ENCODE measurements around the gene DAB1.

The DAB1 gene

GRCh38 chr1:56967355-56967754, 456.5 kb downstream of the DAB1 start:
- no peaks in the 10 kb centered on the region for H3K9me3 ChIP-seq (ENCODE audit: low read length)
- H3K9me2 ChIP-seq (ENCODE audit: low read depth, low read length) = no peaks in the 10 kb centered on the region
- TF ChIP-seq EZH2 (IDR thresholded peaks at IDR 0.05; ENCODE audit: borderline replicate concordance, low read length) = no peak
- TF ChIP-seq, protein P1, sequence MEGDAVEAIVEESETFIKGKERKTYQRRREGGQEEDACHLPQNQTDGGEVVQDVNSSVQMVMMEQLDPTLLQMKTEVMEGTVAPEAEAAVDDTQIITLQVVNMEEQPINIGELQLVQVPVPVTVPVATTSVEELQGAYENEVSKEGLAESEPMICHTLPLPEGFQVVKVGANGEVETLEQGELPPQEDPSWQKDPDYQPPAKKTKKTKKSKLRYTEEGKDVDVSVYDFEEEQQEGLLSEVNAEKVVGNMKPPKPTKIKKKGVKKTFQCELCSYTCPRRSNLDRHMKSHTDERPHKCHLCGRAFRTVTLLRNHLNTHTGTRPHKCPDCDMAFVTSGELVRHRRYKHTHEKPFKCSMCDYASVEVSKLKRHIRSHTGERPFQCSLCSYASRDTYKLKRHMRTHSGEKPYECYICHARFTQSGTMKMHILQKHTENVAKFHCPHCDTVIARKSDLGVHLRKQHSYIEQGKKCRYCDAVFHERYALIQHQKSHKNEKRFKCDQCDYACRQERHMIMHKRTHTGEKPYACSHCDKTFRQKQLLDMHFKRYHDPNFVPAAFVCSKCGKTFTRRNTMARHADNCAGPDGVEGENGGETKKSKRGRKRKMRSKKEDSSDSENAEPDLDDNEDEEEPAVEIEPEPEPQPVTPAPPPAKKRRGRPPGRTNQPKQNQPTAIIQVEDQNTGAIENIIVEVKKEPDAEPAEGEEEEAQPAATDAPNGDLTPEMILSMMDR (IDR thresholded peaks at IDR 0.05; ENCODE audit: low read length) = no peak
- H3K79me2 ChIP-seq (ENCODE audit: insufficient read depth, low read length) = no peaks in the 10 kb centered on the region
- H3K9ac ChIP-seq (ENCODE audit: low read length) = no peak overlapping the region
- H4K20me1 ChIP-seq (ENCODE audit: insufficient read depth, low read length) = no peaks in the 10 kb centered on the region
- no peaks in the 10 kb centered on the region for H3K36me3 ChIP-seq (ENCODE audit: insufficient read depth, low read length)
- H3K27me3 ChIP-seq (ENCODE audit: insufficient read depth, low read length) = no peaks in the 10 kb centered on the region
- H3K4me3 ChIP-seq (ENCODE audit: low read depth, low read length, poor library complexity, severe bottlenecking) = no peak overlapping the region
- no peak overlapping the region for H3K27ac ChIP-seq (ENCODE audit: low read depth, low read length, poor library complexity, severe bottlenecking)
- H2AFZ ChIP-seq (ENCODE audit: low read length) = no peak overlapping the region
- no peak overlapping the region for H3K4me2 ChIP-seq (ENCODE audit: low read length)
- no peaks in the 10 kb centered on the region for H3K4me1 ChIP-seq (ENCODE audit: insufficient read depth, low read length, severe bottlenecking)
- no peaks in the 10 kb centered on the region for H3F3A ChIP-seq (ENCODE audit: insufficient read depth, low read length)

- H3K4me1 ChIP-seq (ENCODE audit: insufficient read depth, low read length, severe bottlenecking) = no peaks in the 10 kb centered on the region
- no peaks in the 10 kb centered on the region for H3F3A ChIP-seq (ENCODE audit: insufficient read depth, low read length)
- no peak overlapping the region for H3K27ac ChIP-seq (ENCODE audit: low read depth, low read length, poor library complexity, severe bottlenecking)
- no peaks in the 10 kb centered on the region for H4K20me1 ChIP-seq (ENCODE audit: insufficient read depth, low read length)
- H3K36me3 ChIP-seq (ENCODE audit: insufficient read depth, low read length) = no peaks in the 10 kb centered on the region
- H3K4me2 ChIP-seq (ENCODE audit: low read length) = no peak overlapping the region
- no peak overlapping the region for H3K9ac ChIP-seq (ENCODE audit: low read length)
- TF ChIP-seq EZH2 (IDR thresholded peaks at IDR 0.05; ENCODE audit: borderline replicate concordance, low read length) = no peak
- TF ChIP-seq, protein P1 (IDR thresholded peaks at IDR 0.05; ENCODE audit: low read length) = no peak
- no peak overlapping the region for H2AFZ ChIP-seq (ENCODE audit: low read length)
- no peak overlapping the region for H3K4me3 ChIP-seq (ENCODE audit: low read depth, low read length, poor library complexity, severe bottlenecking)
- H3K79me2 ChIP-seq (ENCODE audit: insufficient read depth, low read length) = no peaks in the 10 kb centered on the region
- H3K9me3 ChIP-seq (ENCODE audit: low read length) = no peaks in the 10 kb centered on the region
- H3K9me2 ChIP-seq (ENCODE audit: low read depth, low read length) = no peaks in the 10 kb centered on the region
- no peaks in the 10 kb centered on the region for H3K27me3 ChIP-seq (ENCODE audit: insufficient read depth, low read length)
These were observed 457.2 kb downstream of the DAB1 start for GRCh38 chr1:56966698-56966999.

DNA sequence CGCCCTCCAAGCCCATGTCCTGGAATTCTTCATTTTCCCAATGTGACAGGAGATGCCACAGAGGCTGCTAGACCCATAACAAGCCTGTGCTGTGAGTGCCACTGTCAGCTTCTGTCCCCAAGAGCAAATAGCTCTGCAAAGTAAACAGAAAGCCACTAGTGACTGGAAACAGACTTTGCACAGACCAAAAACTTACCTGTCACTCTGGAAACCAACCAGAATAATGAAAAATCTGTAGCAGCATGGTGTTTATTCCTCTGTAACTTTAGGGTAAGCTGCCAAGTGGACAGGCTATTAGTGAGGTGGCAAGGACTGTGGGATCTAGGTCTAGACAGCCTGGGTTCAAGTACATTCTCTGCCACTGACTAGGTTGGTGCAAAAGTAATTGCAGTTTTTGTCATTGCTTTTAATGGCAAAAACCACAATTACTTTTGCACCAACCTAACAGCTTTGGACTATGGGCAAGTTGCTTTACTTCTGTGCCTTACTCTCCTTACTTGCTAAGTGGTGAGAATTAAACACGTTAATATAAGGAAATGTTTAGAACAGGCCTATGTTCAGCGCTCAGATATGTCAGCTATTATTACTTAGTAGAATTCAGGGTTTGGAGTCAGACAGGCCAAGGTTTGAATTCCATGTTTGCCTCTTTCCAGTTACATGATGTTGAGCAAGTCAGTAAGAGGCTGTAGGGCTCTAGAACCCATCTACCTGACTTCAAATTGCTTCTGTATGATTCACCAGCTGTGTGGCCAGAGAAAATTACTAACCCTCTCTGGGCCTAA, 457.8 kb downstream of the DAB1 start, which contains the start of gene C8B:
C8B (minus strand) TSS at position 100 of the 782 bp plus-strand sequence; CDS start at position 33, 67 bp downstream.
- H3K36me3 ChIP-seq (ENCODE audit: insufficient read depth, low read length) = no peaks in the 10 kb centered on the region

More for the DNA sequence above, 457.8 kb downstream of the DAB1 start, which contains the start of gene C8B:
- Histone ChIP-seq H3K27ac (ENCODE audit: low read depth, low read length, poor library complexity, severe bottlenecking) (no peak within 1 kb of the TSS), H3K4me3 (ENCODE audit: low read depth, low read length, poor library complexity, severe bottlenecking) (no peak within 1 kb of the TSS), H3K9me3 (ENCODE audit: low read length) (no peaks in the 10 kb centered on the region), H2AFZ (ENCODE audit: low read length) (no peak within 1 kb of the TSS), H3K79me2 (ENCODE audit: insufficient read depth, low read length) (no peaks in the 10 kb centered on the region), H3K9ac (ENCODE audit: low read length) (no peak within 1 kb of the TSS), H3K9me2 (ENCODE audit: low read depth, low read length) (no peaks in the 10 kb centered on the region), H3K27me3 (ENCODE audit: insufficient read depth, low read length) (no peaks in the 10 kb centered on the region), H3K4me1 (ENCODE audit: insufficient read depth, low read length, severe bottlenecking) (no peaks in the 10 kb centered on the region), H3K4me2 (ENCODE audit: low read length) (no peak within 1 kb of the TSS), H4K20me1 (ENCODE audit: insufficient read depth, low read length) (no peaks in the 10 kb centered on the region), H3F3A (ENCODE audit: insufficient read depth, low read length) (no peaks in the 10 kb centered on the region)
- TF ChIP-seq EZH2 (IDR thresholded peaks at IDR 0.05; ENCODE audit: borderline replicate concordance, low read length) = no peak
- TF ChIP-seq, protein P1 (IDR thresholded peaks at IDR 0.05; ENCODE audit: low read length) = no peak

Measured in OCI-LY1 (cell line).